GM12878 (cell line): ENCODE measurements around the gene MFN2. TPM values are rescaled to one million over a fixed set of nuclear protein-coding genes. Genes with fewer than 3 reads are reported as not detected.

Experiments used
- ATAC-seq: fragments of 200-7000 bp; cut with Tn5 transposase; 3 replicates; pipeline ENCODE4 v1.9.1; 2020; ENCODE audit warnings: mild to moderate bottlenecking, moderate library complexity
- BruUV-seq: library from RNA; stranded (reverse); fragments of 400-500 nt; replicated peaks from 2 replicates; lab custom pipeline; 2021; lab: Mats Ljungman, UMichigan
- CTCF ChIA-PET: fragments of 300-600 bp; sonication (Branson Sonifier 250); formaldehyde crosslinking; extraction: SDS; loops from one replicate; lab custom pipeline; 2021; ENCODE audit warnings: inconsistent platforms; lab: Yijun Ruan, JAX
- POLR2A ChIA-PET: fragments of 350-600 bp; formaldehyde crosslinking; extraction: SDS; loops from one replicate; lab custom pipeline; 2021; ENCODE audit warnings: inconsistent platforms; lab: Charles Lee
- RAD21 ChIA-PET: fragments of 300-600 bp; sonication (Branson Sonifier 250); formaldehyde crosslinking; loops from one replicate; lab custom pipeline; 2023; ENCODE audit warnings: antibody characterized with exemption; ENCODE audit not compliant: unreplicated experiment; lab: Charles Lee
- SMC1A ChIA-PET: fragments of 300-600 bp; sonication (Branson Sonifier 250); formaldehyde crosslinking; loops from one replicate; lab custom pipeline; 2023; ENCODE audit not compliant: unreplicated experiment, uncharacterized antibody; lab: Charles Lee
- DNase-seq: peaks from one replicate; pipeline ENCODE4 v3.0.0-alpha.2; 2011; ENCODE audit warnings: low read depth, low spot score
- FAIRE-seq: peaks from 3 replicates; lab custom pipeline; 2011; peaks lifted over from hg19 to GRCh38; lab: Jason Lieb, UNC
- H2AFZ ChIP-seq: 2 replicates; pipeline ENCODE4 v1.6.0; 2011; ENCODE audit warnings: low read depth, low read length, control low read depth; ENCODE audit not compliant: control insufficient read depth
- H3K27ac ChIP-seq: 2 replicates; pipeline ENCODE4 v1.5.1; 2011; ENCODE audit warnings: control low read depth; ENCODE audit not compliant: control insufficient read depth, insufficient read depth
- H3K27me3 ChIP-seq, 2 experiments: replicated peaks in 1 of 2; 2 replicates each; pipeline versions ENCODE4 v1.6.0 to v1.6.1; 2011; ENCODE audit warnings: low read length in 1 of 2; ENCODE audit not compliant: control insufficient read depth in 2 of 2, insufficient read depth in 2 of 2
- H3K36me3 ChIP-seq, 2 experiments: 2 replicates each; pipeline ENCODE4 v1.5.1; 2011; ENCODE audit warnings: low read length in 1 of 2; ENCODE audit not compliant: control insufficient read depth in 2 of 2, insufficient read depth in 2 of 2
- H3K4me1 ChIP-seq: 2 replicates; pipeline ENCODE4 v1.6.1; 2011; ENCODE audit warnings: mild to moderate bottlenecking, low read length, moderate library complexity, mixed read lengths; ENCODE audit not compliant: control insufficient read depth, insufficient read depth
- H3K4me2 ChIP-seq: 2 replicates; pipeline ENCODE4 v1.6.0; 2011; ENCODE audit warnings: control low read depth; ENCODE audit not compliant: control insufficient read depth, insufficient read depth
- H3K4me3 ChIP-seq: fragments of 200-600 bp; sonication (generic); 2 replicates; pipeline ENCODE4 v1.5.1; 2016
- H3K79me2 ChIP-seq: 2 replicates; pipeline ENCODE4 v1.6.0; 2011; ENCODE audit warnings: low read length; ENCODE audit not compliant: control insufficient read depth, insufficient read depth
- H3K9ac ChIP-seq: 2 replicates; pipeline ENCODE4 v1.8.0; 2011; ENCODE audit warnings: low read length, control low read depth, mixed read lengths; ENCODE audit not compliant: control insufficient read depth, insufficient read depth
- H3K9me3 ChIP-seq: replicated peaks from 3 replicates; pipeline ENCODE4 v1.5.1; 2011; ENCODE audit warnings: mild to moderate bottlenecking, low read length; ENCODE audit not compliant: control insufficient read depth, insufficient read depth
- H4K20me1 ChIP-seq: 2 replicates; pipeline ENCODE4 v1.6.0; 2011; ENCODE audit not compliant: control insufficient read depth, insufficient read depth
- ATF2 ChIP-seq: IDR thresholded peaks from 2 replicates; pipeline ENCODE4 v1.6.1; 2012; ENCODE audit warnings: low read length, inconsistent platforms
- CBX5 ChIP-seq: sonication (generic); IDR thresholded peaks from 2 replicates; pipeline ENCODE4 v1.6.1; 2016; ENCODE audit warnings: low read depth, moderate library complexity, mild to moderate bottlenecking, inconsistent platforms
- DPF2 ChIP-seq: fragments of 450-650 bp; IDR thresholded peaks from 2 replicates; pipeline ENCODE4 v1.6.1; 2017; ENCODE audit warnings: mild to moderate bottlenecking
- E2F4 ChIP-seq: IDR thresholded peaks from 2 replicates; pipeline ENCODE4 v1.6.1; 2012; ENCODE audit warnings: low read depth, low read length, improper control_type of control experiment
- ETV6 ChIP-seq, 2 experiments: fragments of 450-650 bp in 1 of 2; IDR thresholded peaks in 1 of 2; conservative IDR thresholded peaks in 1 of 2; 2 replicates each; pipeline ENCODE4 v1.6.1; 2014; ENCODE audit warnings: antibody characterized with exemption in 1 of 2, borderline replicate concordance in 1 of 2, low read depth in 1 of 2, mild to moderate bottlenecking in 1 of 2, moderate library complexity in 1 of 2
- HCFC1 ChIP-seq: fragments of 150-350 bp; IDR thresholded peaks from 2 replicates; pipeline ENCODE4 v1.6.1; 2014; ENCODE audit warnings: low read length
- MYC ChIP-seq: IDR thresholded peaks from 2 replicates; pipeline ENCODE4 v1.6.1; 2011; ENCODE audit warnings: mild to moderate bottlenecking, low read length, moderate library complexity, inconsistent platforms; ENCODE audit not compliant: insufficient read depth, insufficient replicate concordance, insufficient read length, severe bottlenecking
- ZNF274 ChIP-seq: IDR thresholded peaks from one replicate; pipeline ENCODE4 v1.8.0; 2011; ENCODE audit not compliant: insufficient read length, insufficient read depth
- WGBS: methylation state at CpG from one replicate; pipeline ENCODE4 v1.1.6; 2016; ENCODE audit warnings: low lambda C conversion rate; ENCODE audit not compliant: insufficient replicate concordance, insufficient coverage; ENCODE audit errors: missing lambda C conversion rate; 5-methylcytosine and 5-hydroxymethylcytosine counted together
- in situ Hi-C: fragments of 300-500 bp; cut with MboI; formaldehyde crosslinking; loops from 9 replicates; pipeline ENCODE4 v1.14.3; 2018; ENCODE audit warnings: mixed read lengths
- intact Hi-C: fragments of 100-400 bp; cut with micrococcal nuclease; formaldehyde crosslinking; loops from one replicate; pipeline ENCODE4 v1.14.2; 2022; ENCODE audit not compliant: unreplicated experiment
- polyA plus RNA-seq, 11 experiments: library from polyadenylated mRNA; depleted of rRNA in 4 of 11; unstranded in 6 of 11; stranded (reverse) in 5 of 11; fragments of >200 nt; fragmentation: Nextera tagmentation in 4 of 11; fragmentation: Illumina TruSeq in 1 of 11; extraction: Ambion mirVana in 4 of 11; extraction: Trizol in 1 of 11; gene quantifications; 1 replicate in 1 of 11; 2 replicates in 10 of 11; pipeline versions ENCODE4 v1.2.1 to v1.2.3, GENCODE V29; 2011 to 2016; ENCODE audit warnings: inconsistent platforms in 2 of 11, missing spikeins in 2 of 11, low read depth in 1 of 11
- total RNA-seq, 4 experiments: library from RNA; depleted of rRNA in 3 of 4; stranded (reverse); fragments of >200 nt in 3 of 4; fragmentation: Illumina TruSeq in 1 of 4; extraction: Trizol in 1 of 4; gene quantifications; 2 replicates each; pipeline versions ENCODE4 v1.2.1 to v1.2.3, GENCODE V29; 2013 to 2021
- TF ChIP-seq, protein P1 (sequence below): fragments of 450-650 bp; IDR thresholded peaks from 2 replicates; pipeline ENCODE4 v1.6.1; 2017; ENCODE audit warnings: antibody characterized with exemption, mild to moderate bottlenecking, moderate library complexity

The MFN2 gene
- total and polyA plus RNA-seq, 10 of the 15 experiments (the other 5 are each of a cell fraction or from before 2014, with no cell fraction given) = 5.3 to 64.4 (median 48.1) TPM

- H3K27me3 ChIP-seq = no peaks in the 10 kb centered on the region
- intact Hi-C loops = no loop called here
- in situ Hi-C loops = no loop called here
- no peak overlapping the region for H3K4me3 ChIP-seq
- peaks cover 20% of the 10 kb centered on the region for H3K79me2 ChIP-seq
- H4K20me1 ChIP-seq = no peaks in the 10 kb centered on the region
- ChIA-PET CTCF (interaction anchor here (0.6 kb wide), 1 partner anchor 604 kb away, joined by 3 read pairs; no protein-coding TSS in a partner anchor), POLR2A (interaction anchor here (0.5 to 0.7 kb wide), 3 partner anchors 9 to 1012 kb away, joined by 3 to 7 read pairs (median 5); no protein-coding TSS in a partner anchor), RAD21 (interaction anchor here (0.6 kb wide), 1 partner anchor 100 kb away, joined by 3 read pairs; no protein-coding TSS in a partner anchor), SMC1A (no interaction called here)
- FAIRE-seq (no peak), DNase-seq (no peak), ATAC-seq (no peak)
- H3K4me2 ChIP-seq = no peak overlapping the region
- H3K4me1 ChIP-seq = peaks cover 6% of the 10 kb centered on the region
- no peak overlapping the region for H3K9ac ChIP-seq
- TF ChIP-seq E2F4 (no peak), MYC (no peak), ZNF274 (no peak), ATF2 (no peak), CBX5 (no peak), DPF2 (no peak), ETV6 (conservative IDR thresholded peaks at IDR 0.05 in 1 of 2, IDR thresholded peaks at IDR 0.05 in 1 of 2; ENCODE audit: borderline replicate concordance in 1 of 2, low read depth in 1 of 2) (no peak), HCFC1 (no peak)
- TF ChIP-seq, protein P1, sequence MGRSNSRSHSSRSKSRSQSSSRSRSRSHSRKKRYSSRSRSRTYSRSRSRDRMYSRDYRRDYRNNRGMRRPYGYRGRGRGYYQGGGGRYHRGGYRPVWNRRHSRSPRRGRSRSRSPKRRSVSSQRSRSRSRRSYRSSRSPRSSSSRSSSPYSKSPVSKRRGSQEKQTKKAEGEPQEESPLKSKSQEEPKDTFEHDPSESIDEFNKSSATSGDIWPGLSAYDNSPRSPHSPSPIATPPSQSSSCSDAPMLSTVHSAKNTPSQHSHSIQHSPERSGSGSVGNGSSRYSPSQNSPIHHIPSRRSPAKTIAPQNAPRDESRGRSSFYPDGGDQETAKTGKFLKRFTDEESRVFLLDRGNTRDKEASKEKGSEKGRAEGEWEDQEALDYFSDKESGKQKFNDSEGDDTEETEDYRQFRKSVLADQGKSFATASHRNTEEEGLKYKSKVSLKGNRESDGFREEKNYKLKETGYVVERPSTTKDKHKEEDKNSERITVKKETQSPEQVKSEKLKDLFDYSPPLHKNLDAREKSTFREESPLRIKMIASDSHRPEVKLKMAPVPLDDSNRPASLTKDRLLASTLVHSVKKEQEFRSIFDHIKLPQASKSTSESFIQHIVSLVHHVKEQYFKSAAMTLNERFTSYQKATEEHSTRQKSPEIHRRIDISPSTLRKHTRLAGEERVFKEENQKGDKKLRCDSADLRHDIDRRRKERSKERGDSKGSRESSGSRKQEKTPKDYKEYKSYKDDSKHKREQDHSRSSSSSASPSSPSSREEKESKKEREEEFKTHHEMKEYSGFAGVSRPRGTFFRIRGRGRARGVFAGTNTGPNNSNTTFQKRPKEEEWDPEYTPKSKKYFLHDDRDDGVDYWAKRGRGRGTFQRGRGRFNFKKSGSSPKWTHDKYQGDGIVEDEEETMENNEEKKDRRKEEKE = no peak
- no peak overlapping the region for H2AFZ ChIP-seq
- peaks cover 3 to 7% of the 10 kb centered on the region in 2 experiments for H3K36me3 ChIP-seq
- H3K9me3 ChIP-seq = no peaks in the 10 kb centered on the region
- no peak overlapping the region for H3K27ac ChIP-seq
- BruUV-seq = no TSS peak
- 69% methylated on average over 3 of the region's 3 CpGs for WGBS
These were observed 2.6 kb upstream of the MFN2 start for GRCh38 chr1:11977625-11978024.
